SK-N-SH treated with all-trans-retinoic acid at 6 μM for 48 hours (cell line): ENCODE data around the gene GIMAP1.

Experiments
- ARNTL ChIP-seq: fragments of 450-650 bp; formaldehyde crosslinking; IDR thresholded peaks from 2 replicates; pipeline ENCODE4 v1.5.0; 2020; ENCODE audit warnings: low read depth, mild to moderate bottlenecking, moderate library complexity, borderline replicate concordance
- PPARA ChIP-seq: fragments of 250-450 bp; sonication (Bioruptor Pico); IDR thresholded peaks from 2 replicates; pipeline ENCODE4 v1.5.0; 2020; ENCODE audit warnings: mild to moderate bottlenecking, borderline replicate concordance
- RARB ChIP-seq: fragments of 250-450 bp; sonication (Bioruptor Pico); IDR thresholded peaks from 2 replicates; pipeline ENCODE4 v1.8.0; 2021; ENCODE audit warnings: mild to moderate bottlenecking, moderate library complexity
- TCF4 ChIP-seq: fragments of 250-450 bp; sonication (Bioruptor Pico); IDR thresholded peaks from 2 replicates; pipeline ENCODE4 v1.8.0; 2021; ENCODE audit warnings: mild to moderate bottlenecking, moderate library complexity, borderline replicate concordance
- ZFP3 ChIP-seq: fragments of 250-450 bp; sonication (Bioruptor Pico); IDR thresholded peaks from 2 replicates; pipeline ENCODE4 v1.5.0; 2020; ENCODE audit warnings: mild to moderate bottlenecking, moderate library complexity
- ZNF8 ChIP-seq: fragments of 450-650 bp; formaldehyde crosslinking; IDR thresholded peaks from 2 replicates; pipeline ENCODE4 v1.5.0; 2020; ENCODE audit warnings: mild to moderate bottlenecking, moderate library complexity

- TF ChIP-seq ZNF8 (no peak), PPARA (CRISPR knock-in tag) (no peak), ZFP3 (CRISPR knock-in tag) (no peak), RARB (CRISPR knock-in tag) (no peak), TCF4 (CRISPR knock-in tag) (no peak), ARNTL (no peak)
Measured at GRCh38 chr7:150688630-150689029, 27.8 kb upstream of the GIMAP1 start.
